H9 (cell line): ENCODE results near the gene PARP12. TPM values are rescaled to one million over a fixed set of nuclear protein-coding genes. Genes with fewer than 3 reads are reported as not detected.

Experiments used
- DNase-seq: peaks from one replicate; pipeline ENCODE4 v3.0.0-alpha.2; 2017
- H2AFZ ChIP-seq: one replicate; pipeline ENCODE4 v1.6.1; 2013; ENCODE audit warnings: mild to moderate bottlenecking, low read length, control low read depth, moderate library complexity
- H2AK5ac ChIP-seq: 2 replicates; pipeline ENCODE4 v1.6.1; 2013; ENCODE audit warnings: low read length, control low read depth, mixed read lengths; ENCODE audit not compliant: insufficient read length
- H2BK120ac ChIP-seq: one replicate; pipeline ENCODE4 v1.6.1; 2013; ENCODE audit warnings: low read depth, mild to moderate bottlenecking, low read length, control low read depth, inconsistent platforms; ENCODE audit not compliant: poor library complexity, severe bottlenecking
- H2BK12ac ChIP-seq: 2 replicates; pipeline ENCODE4 v1.6.1; 2013; ENCODE audit warnings: low read length, control low read depth, mixed read lengths, low read depth; ENCODE audit not compliant: insufficient read length
- H2BK15ac ChIP-seq: 2 replicates; pipeline ENCODE4 v1.6.1; 2013; ENCODE audit warnings: low read depth, low read length, control low read depth
- H2BK20ac ChIP-seq: one replicate; pipeline ENCODE4 v1.6.1; 2013; ENCODE audit warnings: low read depth, mild to moderate bottlenecking, low read length, control low read depth, inconsistent platforms; ENCODE audit not compliant: poor library complexity, severe bottlenecking
- H2BK5ac ChIP-seq: 2 replicates; pipeline ENCODE4 v1.6.1; 2013; ENCODE audit warnings: low read length, control low read depth, mixed read lengths; ENCODE audit not compliant: insufficient read length
- H3K14ac ChIP-seq: 2 replicates; pipeline ENCODE4 v1.6.1; 2013; ENCODE audit warnings: low read length, control low read depth; ENCODE audit not compliant: insufficient read depth
- H3K18ac ChIP-seq: 2 replicates; pipeline ENCODE4 v1.6.1; 2013; ENCODE audit warnings: low read depth, mild to moderate bottlenecking, mixed read lengths, low read length, control low read depth; ENCODE audit not compliant: insufficient read length
- H3K23ac ChIP-seq: 2 replicates; pipeline ENCODE4 v1.6.1; 2013; ENCODE audit warnings: low read length, control low read depth, mixed read lengths, low read depth; ENCODE audit not compliant: insufficient read length
- H3K23me2 ChIP-seq: 2 replicates; pipeline ENCODE4 v1.6.1; 2013; ENCODE audit warnings: low read depth, mild to moderate bottlenecking, mixed read lengths, low read length, control low read depth; ENCODE audit not compliant: insufficient read length, poor library complexity, severe bottlenecking
- H3K27ac ChIP-seq: 2 replicates; pipeline ENCODE4 v1.5.1; 2013; ENCODE audit warnings: low read length, control low read depth, mixed read lengths, low read depth; ENCODE audit not compliant: insufficient read length
- H3K27me3 ChIP-seq: 2 replicates; pipeline ENCODE4 v1.6.1; 2013; ENCODE audit warnings: low read length, control low read depth, inconsistent platforms; ENCODE audit not compliant: insufficient read depth
- H3K4ac ChIP-seq: 2 replicates; pipeline ENCODE4 v1.6.1; 2013; ENCODE audit warnings: low read depth, mild to moderate bottlenecking, control low read depth, inconsistent platforms, low read length, moderate library complexity
- H3K4me1 ChIP-seq: 2 replicates; pipeline ENCODE4 v1.6.1; 2013; ENCODE audit warnings: low read length, control low read depth, inconsistent platforms; ENCODE audit not compliant: insufficient read depth
- H3K4me2 ChIP-seq: 2 replicates; pipeline ENCODE4 v1.6.1; 2013; ENCODE audit warnings: low read length, control low read depth, mixed read lengths; ENCODE audit not compliant: insufficient read length, insufficient read depth
- H3K56ac ChIP-seq: 2 replicates; pipeline ENCODE4 v1.6.1; 2013; ENCODE audit warnings: low read depth, mild to moderate bottlenecking, mixed read lengths, low read length, control low read depth; ENCODE audit not compliant: insufficient read length
- H3K79me1 ChIP-seq: 2 replicates; pipeline ENCODE4 v1.6.1; 2013; ENCODE audit warnings: low read depth, mild to moderate bottlenecking, moderate library complexity, low read length, control low read depth, inconsistent platforms; ENCODE audit not compliant: insufficient read depth, poor library complexity, severe bottlenecking
- H3K79me2 ChIP-seq: 2 replicates; pipeline ENCODE4 v1.6.1; 2013; ENCODE audit warnings: low read length, control low read depth, inconsistent platforms; ENCODE audit not compliant: insufficient read depth
- H3K9ac ChIP-seq: 2 replicates; pipeline ENCODE4 v1.6.1; 2013; ENCODE audit warnings: low read length, control low read depth, mixed read lengths; ENCODE audit not compliant: insufficient read length; ENCODE audit errors: extremely low read depth
- H3K9me3 ChIP-seq: one replicate; pipeline ENCODE4 v1.6.1; 2013; ENCODE audit warnings: low read depth, low read length, inconsistent platforms; ENCODE audit not compliant: control insufficient read depth
- H3T11ph ChIP-seq: one replicate; pipeline ENCODE4 v1.6.1; 2013; ENCODE audit warnings: mild to moderate bottlenecking, low read length, control low read depth, inconsistent platforms
- H4K20me1 ChIP-seq: one replicate; pipeline ENCODE4 v1.6.1; 2013; ENCODE audit not compliant: control insufficient read depth, insufficient read length, insufficient read depth
- H4K5ac ChIP-seq: 2 replicates; pipeline ENCODE4 v1.6.1; 2013; ENCODE audit warnings: low read depth, mild to moderate bottlenecking, mixed read lengths, low read length, control low read depth; ENCODE audit not compliant: insufficient read length
- H4K8ac ChIP-seq: replicated peaks from 2 replicates; pipeline ENCODE4 v1.6.1; 2013; ENCODE audit warnings: low read length, control low read depth, mixed read lengths, low read depth; ENCODE audit not compliant: insufficient read length
- H4K91ac ChIP-seq: 2 replicates; pipeline ENCODE4 v1.6.1; 2013; ENCODE audit warnings: low read depth, mild to moderate bottlenecking, moderate library complexity, mixed read lengths, low read length, control low read depth; ENCODE audit not compliant: insufficient read length
- H3K27ac Mint-ChIP-seq, 3 experiments: 2 replicates in 2 of 3; 3 replicates in 1 of 3; pipeline ENCODE4 v1.8.0; 2020 to 2021; ENCODE audit warnings: mixed read lengths in 3 of 3, mild to moderate bottlenecking in 1 of 3, moderate library complexity in 1 of 3
- H3K27me3 Mint-ChIP-seq: 2 replicates; pipeline ENCODE4 v1.8.0; 2021; ENCODE audit warnings: low read depth, mild to moderate bottlenecking, moderate library complexity, mixed read lengths
- H3K36me3 Mint-ChIP-seq, 3 experiments: 2 replicates in 2 of 3; 3 replicates in 1 of 3; pipeline ENCODE4 v1.8.0; 2020 to 2021; ENCODE audit warnings: low read depth in 3 of 3, mixed read lengths in 3 of 3; ENCODE audit not compliant: insufficient read depth in 1 of 3
- H3K4me1 Mint-ChIP-seq, 2 experiments: 2 replicates each; pipeline ENCODE4 v1.8.0; 2020; ENCODE audit warnings: mixed read lengths in 2 of 2
- H3K4me3 Mint-ChIP-seq, 2 experiments: 2 replicates in 1 of 2; 3 replicates in 1 of 2; pipeline ENCODE4 v1.8.0; 2020 to 2021; ENCODE audit warnings: mild to moderate bottlenecking in 2 of 2, mixed read lengths in 2 of 2, moderate library complexity in 1 of 2
- H3K9me3 Mint-ChIP-seq, 2 experiments: 2 replicates in 1 of 2; 3 replicates in 1 of 2; pipeline ENCODE4 v1.8.0; 2020; ENCODE audit warnings: mild to moderate bottlenecking in 2 of 2, mixed read lengths in 2 of 2, moderate library complexity in 1 of 2
- WGBS: extraction: QIAGEN DNeasy Blood & Tissue Kit; methylation state at CpG from one replicate; pipeline ENCODE4 v1.1.7; 2013; ENCODE audit warnings: missing lambda C conversion rate, low lambda C conversion rate, mixed read lengths; ENCODE audit not compliant: insufficient read length; ENCODE audit errors: extremely low coverage; 5-methylcytosine and 5-hydroxymethylcytosine counted together
- total RNA-seq: library from RNA; stranded (reverse); gene quantifications from 2 replicates; pipeline ENCODE4 v1.2.1, GENCODE V29; 2021
- TF ChIP-seq, protein P1 (sequence below): fragments of 200-600 bp; sonication (generic); conservative IDR thresholded peaks from 3 replicates; pipeline ENCODE4 v1.8.0; 2021; ENCODE audit warnings: antibody characterized with exemption, mild to moderate bottlenecking

PARP12 gene
- total RNA-seq, 1 experiment from 2014 or later, result 11.8 TPM

DNA sequence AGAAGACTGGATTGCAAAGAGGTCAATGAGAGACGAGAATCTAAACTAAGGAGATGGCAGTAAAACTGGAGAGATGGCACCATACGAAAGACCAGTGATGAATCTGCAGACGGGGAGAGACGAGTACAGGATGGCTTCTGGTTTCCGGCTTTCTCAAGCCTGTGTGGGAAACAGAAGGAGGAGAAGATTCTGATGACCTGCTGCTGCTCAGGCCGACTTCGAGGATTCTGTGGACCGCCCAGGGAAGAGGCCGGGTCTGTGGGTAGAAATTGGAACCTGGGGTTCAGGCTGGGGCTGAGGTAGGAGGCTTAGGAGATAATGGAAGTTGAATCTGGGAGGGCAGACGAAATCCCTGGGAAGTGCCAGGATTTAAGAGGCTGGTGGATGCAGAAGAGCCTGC is 48.6 kb downstream of the PARP12 start:
- H2BK120ac ChIP-seq, result no peak overlapping the region
- no peak overlapping the region for H3K23ac ChIP-seq
- no CpG with 5 or more reads among the region's 10 CpGs for WGBS
- no peaks in the 10 kb centered on the region for H3K79me2 ChIP-seq
- Mint-ChIP-seq H3K36me3 (no peaks in the 10 kb centered on the region), H3K27ac (no peak overlapping the region), H3K4me3 (no peak overlapping the region), H3K9me3 (no peaks in the 10 kb centered on the region), H3K4me1 (peaks cover 15 to 20% of the 10 kb centered on the region in 2 experiments), H3K27me3 (peaks cover 4% of the 10 kb centered on the region; the same call in 1 of the 2 replicates)
- H3K4me2 ChIP-seq, result no peak overlapping the region
- no peak overlapping the region for H3K27ac ChIP-seq
- H4K20me1 ChIP-seq, result no peaks in the 10 kb centered on the region
- DNase-seq, result no peak
- no peak overlapping the region for H2AFZ ChIP-seq
- H2BK5ac ChIP-seq, result no peak overlapping the region
- H3K14ac ChIP-seq, result no peak overlapping the region
- H2BK20ac ChIP-seq, result no peak overlapping the region
- no peak overlapping the region for H4K8ac ChIP-seq
- no peak overlapping the region for H3K4ac ChIP-seq
- no peak overlapping the region for H4K5ac ChIP-seq
- H3K9ac ChIP-seq, result no peak overlapping the region
- no peaks in the 10 kb centered on the region for H3K23me2 ChIP-seq
- H3T11ph ChIP-seq, result no peak overlapping the region
- H4K91ac ChIP-seq, result no peak overlapping the region
- H3K56ac ChIP-seq, result no peak overlapping the region
- no peaks in the 10 kb centered on the region for H3K27me3 ChIP-seq
- no peak overlapping the region for H2BK15ac ChIP-seq
- H3K9me3 ChIP-seq, result no peaks in the 10 kb centered on the region
- no peak overlapping the region for H2BK12ac ChIP-seq
- TF ChIP-seq, protein P1, sequence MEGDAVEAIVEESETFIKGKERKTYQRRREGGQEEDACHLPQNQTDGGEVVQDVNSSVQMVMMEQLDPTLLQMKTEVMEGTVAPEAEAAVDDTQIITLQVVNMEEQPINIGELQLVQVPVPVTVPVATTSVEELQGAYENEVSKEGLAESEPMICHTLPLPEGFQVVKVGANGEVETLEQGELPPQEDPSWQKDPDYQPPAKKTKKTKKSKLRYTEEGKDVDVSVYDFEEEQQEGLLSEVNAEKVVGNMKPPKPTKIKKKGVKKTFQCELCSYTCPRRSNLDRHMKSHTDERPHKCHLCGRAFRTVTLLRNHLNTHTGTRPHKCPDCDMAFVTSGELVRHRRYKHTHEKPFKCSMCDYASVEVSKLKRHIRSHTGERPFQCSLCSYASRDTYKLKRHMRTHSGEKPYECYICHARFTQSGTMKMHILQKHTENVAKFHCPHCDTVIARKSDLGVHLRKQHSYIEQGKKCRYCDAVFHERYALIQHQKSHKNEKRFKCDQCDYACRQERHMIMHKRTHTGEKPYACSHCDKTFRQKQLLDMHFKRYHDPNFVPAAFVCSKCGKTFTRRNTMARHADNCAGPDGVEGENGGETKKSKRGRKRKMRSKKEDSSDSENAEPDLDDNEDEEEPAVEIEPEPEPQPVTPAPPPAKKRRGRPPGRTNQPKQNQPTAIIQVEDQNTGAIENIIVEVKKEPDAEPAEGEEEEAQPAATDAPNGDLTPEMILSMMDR, result no peak
- H2AK5ac ChIP-seq, result no peak overlapping the region
- no peaks in the 10 kb centered on the region for H3K4me1 ChIP-seq
- no peak overlapping the region for H3K18ac ChIP-seq
- H3K79me1 ChIP-seq, result no peaks in the 10 kb centered on the region
